ENCODE data around the gene GOLGB1.

GRCh38 chr3:121781611-121782010, 32.1 kb upstream of the GOLGB1 start:
- TF ChIP-seq, protein P1, sequence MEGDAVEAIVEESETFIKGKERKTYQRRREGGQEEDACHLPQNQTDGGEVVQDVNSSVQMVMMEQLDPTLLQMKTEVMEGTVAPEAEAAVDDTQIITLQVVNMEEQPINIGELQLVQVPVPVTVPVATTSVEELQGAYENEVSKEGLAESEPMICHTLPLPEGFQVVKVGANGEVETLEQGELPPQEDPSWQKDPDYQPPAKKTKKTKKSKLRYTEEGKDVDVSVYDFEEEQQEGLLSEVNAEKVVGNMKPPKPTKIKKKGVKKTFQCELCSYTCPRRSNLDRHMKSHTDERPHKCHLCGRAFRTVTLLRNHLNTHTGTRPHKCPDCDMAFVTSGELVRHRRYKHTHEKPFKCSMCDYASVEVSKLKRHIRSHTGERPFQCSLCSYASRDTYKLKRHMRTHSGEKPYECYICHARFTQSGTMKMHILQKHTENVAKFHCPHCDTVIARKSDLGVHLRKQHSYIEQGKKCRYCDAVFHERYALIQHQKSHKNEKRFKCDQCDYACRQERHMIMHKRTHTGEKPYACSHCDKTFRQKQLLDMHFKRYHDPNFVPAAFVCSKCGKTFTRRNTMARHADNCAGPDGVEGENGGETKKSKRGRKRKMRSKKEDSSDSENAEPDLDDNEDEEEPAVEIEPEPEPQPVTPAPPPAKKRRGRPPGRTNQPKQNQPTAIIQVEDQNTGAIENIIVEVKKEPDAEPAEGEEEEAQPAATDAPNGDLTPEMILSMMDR (IDR thresholded peaks at IDR 0.05), result no peak
- no peak for TF ChIP-seq POLR2A (IDR thresholded peaks at IDR 0.05)
- no peak for TF ChIP-seq EP300 (IDR thresholded peaks at IDR 0.05; ENCODE audit: low read depth)

Measured in transverse colon (tissue), 3 donors.